Measurements from ENCODE around the gene CYP11A1. TPM values are rescaled to one million over a fixed set of nuclear protein-coding genes. Genes with fewer than 3 reads are reported as not detected.

Gene CYP11A1
- total RNA-seq, 1 donor from 2014 or later: not detected

- Mint-ChIP-seq H3K4me1 (ENCODE audit: low read depth) (peaks cover 9% of the 10 kb centered on the region), H3K27ac (no peak overlapping the region), H3K9me3 (no peaks in the 10 kb centered on the region), H3K36me3 (ENCODE audit: low read depth) (no peaks in the 10 kb centered on the region), H3K27me3 (ENCODE audit: low read depth) (peaks cover 2% of the 10 kb centered on the region), H3K4me3 (ENCODE audit: low read depth) (no peak overlapping the region)
- no peak for DNase-seq (ENCODE audit: low spot score)
- intact Hi-C loops (cut with micrococcal nuclease): no loop called here
Observed at GRCh38 chr15:74312445-74313007, 54.9 kb downstream of the CYP11A1 start.

- Mint-ChIP-seq H3K4me1 (ENCODE audit: low read depth) (peaks cover 9% of the 10 kb centered on the region), H3K9me3 (no peaks in the 10 kb centered on the region), H3K4me3 (ENCODE audit: low read depth) (no peak overlapping the region), H3K27me3 (ENCODE audit: low read depth) (peaks cover 2% of the 10 kb centered on the region), H3K36me3 (ENCODE audit: low read depth) (no peaks in the 10 kb centered on the region), H3K27ac (no peak overlapping the region)
- intact Hi-C loops (cut with micrococcal nuclease): no loop called here
- no peak for DNase-seq (ENCODE audit: low spot score)
Observed at GRCh38 chr15:74311734-74312444, 55.6 kb downstream of the CYP11A1 start.

- Mint-ChIP-seq H3K4me1 (ENCODE audit: low read depth) (no peaks in the 10 kb centered on the region), H3K9me3 (no peaks in the 10 kb centered on the region), H3K27ac (no peak overlapping the region), H3K36me3 (ENCODE audit: low read depth) (no peaks in the 10 kb centered on the region), H3K4me3 (ENCODE audit: low read depth) (no peak overlapping the region), H3K27me3 (ENCODE audit: low read depth) (peaks cover 8% of the 10 kb centered on the region)
- intact Hi-C loops (cut with micrococcal nuclease): no loop called here
- no peak for DNase-seq (ENCODE audit: low spot score)
Observed at GRCh38 chr15:74307827-74308811, 59.3 kb downstream of the CYP11A1 start.

GRCh38 chr15:74306781-74307217 lies 60.6 kb downstream of the CYP11A1 start:
- Mint-ChIP-seq H3K4me1 (ENCODE audit: low read depth) (no peaks in the 10 kb centered on the region), H3K9me3 (no peaks in the 10 kb centered on the region), H3K27me3 (ENCODE audit: low read depth) (peaks cover 14% of the 10 kb centered on the region), H3K4me3 (ENCODE audit: low read depth) (no peak overlapping the region), H3K36me3 (ENCODE audit: low read depth) (no peaks in the 10 kb centered on the region), H3K27ac (no peak overlapping the region)
- no peak for DNase-seq (ENCODE audit: low spot score)
- intact Hi-C loops (cut with micrococcal nuclease): no loop called here

GRCh38 chr15:74305687-74306086 lies 61.8 kb downstream of the CYP11A1 start:
- no peak for DNase-seq (ENCODE audit: low spot score)
- Mint-ChIP-seq H3K4me1 (ENCODE audit: low read depth) (no peaks in the 10 kb centered on the region), H3K36me3 (ENCODE audit: low read depth) (no peaks in the 10 kb centered on the region), H3K27ac (no peak overlapping the region), H3K27me3 (ENCODE audit: low read depth) (peaks cover 19% of the 10 kb centered on the region), H3K4me3 (ENCODE audit: low read depth) (no peak overlapping the region), H3K9me3 (no peaks in the 10 kb centered on the region)
- intact Hi-C loops (cut with micrococcal nuclease): no loop called here

GRCh38 chr15:74304431-74304830 lies 63.0 kb downstream of the CYP11A1 start:
- no peak overlapping the region for H3K4me3 Mint-ChIP-seq (ENCODE audit: low read depth)
- peaks cover 26% of the 10 kb centered on the region for H3K27me3 Mint-ChIP-seq (ENCODE audit: low read depth)
- no peak overlapping the region for H3K27ac Mint-ChIP-seq
- DNase-seq (ENCODE audit: low spot score): no peak
- no peaks in the 10 kb centered on the region for H3K9me3 Mint-ChIP-seq
- H3K36me3 Mint-ChIP-seq (ENCODE audit: low read depth): no peaks in the 10 kb centered on the region
- intact Hi-C loops (cut with micrococcal nuclease): loop anchor here (5.0 kb wide), 1 partner anchor 177 kb away; no protein-coding TSS in a partner anchor
- H3K4me1 Mint-ChIP-seq (ENCODE audit: low read depth): no peaks in the 10 kb centered on the region

GRCh38 chr15:74303741-74304309 lies 63.6 kb downstream of the CYP11A1 start:
- intact Hi-C loops (cut with micrococcal nuclease): loop anchor here (5.0 kb wide), 1 partner anchor 177 kb away; no protein-coding TSS in a partner anchor
- H3K27me3 Mint-ChIP-seq (ENCODE audit: low read depth): peaks cover 26% of the 10 kb centered on the region
- H3K4me1 Mint-ChIP-seq (ENCODE audit: low read depth): no peaks in the 10 kb centered on the region
- DNase-seq (ENCODE audit: low spot score): no peak
- H3K9me3 Mint-ChIP-seq: no peaks in the 10 kb centered on the region
- H3K27ac Mint-ChIP-seq: no peak overlapping the region
- H3K4me3 Mint-ChIP-seq (ENCODE audit: low read depth): no peak overlapping the region
- no peaks in the 10 kb centered on the region for H3K36me3 Mint-ChIP-seq (ENCODE audit: low read depth)

- H3K36me3 Mint-ChIP-seq (ENCODE audit: low read depth): no peaks in the 10 kb centered on the region
- no peak overlapping the region for H3K4me3 Mint-ChIP-seq (ENCODE audit: low read depth)
- peaks cover 29% of the 10 kb centered on the region for H3K27me3 Mint-ChIP-seq (ENCODE audit: low read depth)
- H3K27ac Mint-ChIP-seq: no peak overlapping the region
- H3K9me3 Mint-ChIP-seq: no peaks in the 10 kb centered on the region
- no peaks in the 10 kb centered on the region for H3K4me1 Mint-ChIP-seq (ENCODE audit: low read depth)
- DNase-seq (ENCODE audit: low spot score): no peak
- intact Hi-C loops (cut with micrococcal nuclease): loop anchor here (5.0 kb wide), 1 partner anchor 176 kb away; no protein-coding TSS in a partner anchor
Observed at GRCh38 chr15:74302821-74303359, 64.6 kb downstream of the CYP11A1 start.

GRCh38 chr15:74301583-74302361 lies 65.7 kb downstream of the CYP11A1 start:
- intact Hi-C loops (cut with micrococcal nuclease): loop anchor here (5.0 kb wide), 1 partner anchor 174 kb away; no protein-coding TSS in a partner anchor
- no peak for DNase-seq (ENCODE audit: low spot score)
- Mint-ChIP-seq H3K27ac (no peak overlapping the region), H3K9me3 (no peaks in the 10 kb centered on the region), H3K27me3 (ENCODE audit: low read depth) (peaks cover 29% of the 10 kb centered on the region), H3K4me1 (ENCODE audit: low read depth) (no peaks in the 10 kb centered on the region), H3K36me3 (ENCODE audit: low read depth) (no peaks in the 10 kb centered on the region), H3K4me3 (ENCODE audit: low read depth) (no peak overlapping the region)

- H3K4me3 Mint-ChIP-seq (ENCODE audit: low read depth): no peak overlapping the region
- H3K36me3 Mint-ChIP-seq (ENCODE audit: low read depth): no peaks in the 10 kb centered on the region
- H3K27ac Mint-ChIP-seq: no peak overlapping the region
- intact Hi-C loops (cut with micrococcal nuclease): loop anchor here (5.0 kb wide), 1 partner anchor 173 kb away; no protein-coding TSS in a partner anchor
- DNase-seq (ENCODE audit: low spot score): no peak
- H3K4me1 Mint-ChIP-seq (ENCODE audit: low read depth): no peaks in the 10 kb centered on the region
- H3K9me3 Mint-ChIP-seq: no peaks in the 10 kb centered on the region
- H3K27me3 Mint-ChIP-seq (ENCODE audit: low read depth): peaks cover 31% of the 10 kb centered on the region
Observed at GRCh38 chr15:74300057-74300795, 67.2 kb downstream of the CYP11A1 start.

- Mint-ChIP-seq H3K4me1 (ENCODE audit: low read depth) (no peaks in the 10 kb centered on the region), H3K27me3 (ENCODE audit: low read depth) (peaks cover 29% of the 10 kb centered on the region), H3K27ac (no peak overlapping the region), H3K4me3 (ENCODE audit: low read depth) (no peak overlapping the region), H3K9me3 (no peaks in the 10 kb centered on the region), H3K36me3 (ENCODE audit: low read depth) (no peaks in the 10 kb centered on the region)
- DNase-seq (ENCODE audit: low spot score): no peak
- intact Hi-C loops (cut with micrococcal nuclease): no loop called here
Observed at GRCh38 chr15:74297887-74298286, 69.6 kb downstream of the CYP11A1 start.
